Stimulated activated CD8-positive, alpha-beta memory T cell treated with anti-CD3 and anti-CD28 coated beads, Interleukin-4, amount 100 ng/mL, for 1 hour (primary cell): Measurements from ENCODE around the gene ARHGEF33.

Experiments
- DNase-seq, 2 donors: peaks; one replicate each; pipeline ENCODE4 v3.0.0-alpha.2; 2020; ENCODE audit warnings: low read depth in 2 of 2, low spot score in 1 of 2

Gene ARHGEF33

DNA sequence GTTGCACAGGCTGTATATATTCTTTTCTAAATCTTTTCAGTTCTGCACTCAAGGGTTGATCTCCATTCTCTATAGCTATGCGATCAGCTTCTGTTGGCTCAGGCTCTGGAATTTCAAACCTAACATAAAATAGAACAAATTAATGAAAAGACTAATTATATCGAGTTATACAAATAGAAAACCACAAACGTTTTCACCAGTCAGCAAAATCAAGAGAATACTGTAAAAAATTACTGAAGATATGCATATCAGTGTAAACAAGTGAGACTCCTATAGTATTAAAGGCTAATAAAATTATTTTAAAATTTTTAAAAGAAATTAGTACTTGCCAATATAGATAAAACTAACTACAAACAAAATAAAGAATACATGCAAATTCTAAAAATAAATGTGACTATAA, 124.2 kb downstream of the ARHGEF33 start:
- DNase-seq = no peak

- DNase-seq = no peak
These were observed 125.7 kb downstream of the ARHGEF33 start for GRCh38 chr2:39015424-39015823.

DNA sequence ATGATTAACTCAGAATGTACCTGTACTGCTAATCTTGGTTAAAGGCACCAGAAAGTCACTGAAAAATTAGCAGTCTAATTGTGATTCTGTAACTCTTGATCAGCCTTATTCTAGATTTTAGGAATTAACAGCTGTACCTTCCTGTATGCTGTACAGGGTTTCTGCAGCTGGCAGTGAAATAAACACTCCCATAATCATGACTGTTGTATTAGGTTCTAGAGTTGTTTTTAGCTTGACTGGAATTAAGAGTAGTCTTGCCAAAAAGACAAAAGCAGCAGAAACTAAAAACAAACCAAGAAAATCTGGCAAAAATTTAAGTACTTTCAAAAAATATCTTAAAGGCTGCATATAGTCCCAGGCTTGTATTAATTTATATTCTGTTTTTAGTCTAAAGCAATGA, 127.7 kb downstream of the ARHGEF33 start:
- no peak for DNase-seq

DNA sequence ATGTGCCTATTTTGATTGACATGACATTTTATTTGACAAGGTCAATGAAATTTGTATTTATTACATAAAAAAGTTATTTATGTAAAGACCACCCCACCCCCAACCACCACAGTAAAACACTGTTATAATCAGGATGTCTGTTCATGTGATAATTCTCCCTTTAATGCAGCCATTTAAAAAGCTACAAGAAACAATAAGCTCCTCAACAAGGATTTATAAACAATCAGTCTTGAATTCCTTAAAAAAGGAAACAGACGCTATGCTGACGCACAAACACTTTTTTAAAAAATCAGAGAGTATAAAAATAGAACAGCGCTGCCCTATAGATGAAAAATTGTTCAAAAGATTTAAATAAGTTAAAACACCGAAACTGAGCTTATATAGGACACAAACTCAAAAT, 129.0 kb downstream of the ARHGEF33 start:
- DNase-seq = no peak

GRCh38 chr2:39020383-39020782, 130.7 kb downstream of the ARHGEF33 start:
- DNase-seq = no peak

DNA sequence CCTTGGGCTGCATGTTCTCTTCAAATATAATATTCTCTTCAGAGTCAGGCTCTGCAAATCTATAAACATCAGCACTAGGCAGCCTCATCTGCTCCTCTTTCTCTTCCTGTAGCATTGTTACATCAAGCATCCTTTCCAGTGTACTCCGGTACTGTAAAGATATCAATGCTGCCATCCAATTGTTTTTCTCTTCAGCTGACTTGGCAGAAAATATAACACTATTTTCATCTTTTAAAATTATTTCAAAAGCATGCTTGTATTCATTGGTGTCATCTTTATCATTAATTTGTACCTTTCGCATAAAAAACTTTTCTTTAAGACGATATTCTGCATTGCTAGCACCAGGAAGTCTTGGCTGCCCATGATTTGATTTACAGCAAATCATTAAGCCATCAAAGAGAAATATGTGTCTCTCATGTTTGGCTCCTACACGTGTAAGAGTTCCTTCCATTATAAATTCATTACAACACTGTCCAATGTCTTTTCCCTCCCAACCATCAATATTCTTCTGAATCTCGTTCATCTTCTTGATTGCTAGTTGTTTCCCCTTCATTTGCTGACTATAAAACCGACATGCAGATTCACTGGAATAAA, 133.1 kb downstream of the ARHGEF33 start:
- DNase-seq = no peak

DNA sequence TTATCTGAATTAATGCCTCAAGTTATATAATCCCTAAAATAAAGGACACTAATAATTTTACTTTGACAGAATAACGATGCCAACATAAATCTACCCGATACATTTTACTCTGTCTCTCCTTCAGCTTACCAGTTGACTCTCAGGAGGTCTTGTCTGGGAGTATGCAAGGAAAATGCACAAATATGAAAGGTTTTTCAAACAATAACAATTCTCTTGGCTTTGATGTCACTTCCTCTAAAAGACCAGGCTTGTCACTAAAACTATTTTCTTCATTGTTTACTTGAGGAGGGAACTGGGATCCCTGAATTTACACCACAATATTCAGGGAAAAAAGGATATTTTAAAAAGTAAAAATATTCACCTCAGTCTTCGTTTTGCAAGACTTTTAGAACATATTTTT, 134.0 kb downstream of the ARHGEF33 start:
- DNase-seq = no peak

- no peak for DNase-seq
These were observed 135.2 kb downstream of the ARHGEF33 start for GRCh38 chr2:39024833-39025232.
